Activated naive CD4-positive, alpha-beta T cell treated with anti-CD3 and anti-CD28 coated beads, Interleukin-2, amount 50 U/mL, for 72 hours (primary cell): ENCODE data around the gene MEIOC. TPM values are rescaled to one million over a fixed set of nuclear protein-coding genes. Genes with fewer than 3 reads are reported as not detected.
"Not testable (repeated sequence)": the region's sequence is repeated elsewhere in the genome, so short reads cannot be mapped to it uniquely, and the experiment has no call there.

ENCODE experiments used
- ATAC-seq, 2 donors: fragments of 150-1000 bp; cut with Tn5 transposase; 2 replicates each; pipeline ENCODE4 v1.10.0; 2021; ENCODE audit warnings: mild to moderate bottlenecking in 2 of 2, moderate library complexity in 2 of 2
- DNase-seq, 2 donors: peaks; one replicate each; pipeline ENCODE4 v3.0.0; 2021 to 2022; ENCODE audit warnings: low spot score in 2 of 2
- H3K27ac Mint-ChIP-seq, 2 donors: one replicate each; pipeline ENCODE4 v1.8.0; 2022; ENCODE audit warnings: mild to moderate bottlenecking in 2 of 2, mixed read lengths in 2 of 2
- H3K36me3 Mint-ChIP-seq, 2 donors: one replicate each; pipeline ENCODE4 v1.8.0; 2022; ENCODE audit warnings: mixed read lengths in 2 of 2
- H3K9me3 Mint-ChIP-seq, 2 donors: one replicate each; pipeline ENCODE4 v1.8.0; 2022; ENCODE audit warnings: mixed read lengths in 2 of 2
- total RNA-seq, 2 donors: library from RNA; stranded (reverse); gene quantifications; one replicate each; pipeline ENCODE4 v1.2.3, GENCODE V29; 2022

Gene MEIOC
- under 1 TPM; 0.37 to 0.96 TPM for total RNA-seq

DNA sequence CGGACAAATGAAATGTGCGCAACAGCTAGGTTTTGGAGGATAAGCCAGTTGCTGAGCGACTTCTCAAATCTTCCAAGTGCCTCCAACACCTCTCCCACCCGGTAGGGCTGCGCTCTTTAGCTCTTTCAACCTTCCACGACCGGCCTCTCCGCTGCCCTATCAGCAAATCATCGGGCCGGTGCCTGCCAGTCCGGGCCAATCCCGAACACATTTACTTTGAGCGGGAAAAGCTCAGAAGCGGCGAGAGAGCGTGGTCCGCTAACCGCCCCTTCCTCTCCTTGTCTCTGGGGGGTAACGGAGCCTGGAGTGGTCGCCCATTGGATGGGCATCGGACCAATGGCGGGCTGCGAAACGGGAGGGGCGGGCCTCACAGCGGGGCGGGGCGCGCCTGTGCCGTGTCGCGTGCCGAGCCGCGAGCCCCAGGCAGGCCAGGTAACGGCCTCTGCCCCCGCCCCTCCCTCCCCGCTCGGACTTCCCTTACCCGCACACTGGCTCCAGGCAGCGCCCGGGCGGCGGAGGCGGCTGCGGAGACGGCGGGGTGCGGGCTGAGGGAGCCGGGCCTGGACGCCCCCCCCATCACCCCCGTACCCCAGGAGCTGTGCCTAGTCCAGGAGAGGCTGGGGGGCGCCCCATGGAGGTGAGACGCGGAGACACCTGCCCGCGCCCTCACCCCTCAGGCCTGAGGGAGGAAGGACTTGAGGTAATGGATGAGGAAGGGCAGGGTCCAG, at the start of gene MEIOC:
TSS of gene MEIOC (plus strand) at position 486 of the 728 bp plus-strand sequence. CDS start at position 632, 146 bp downstream.
- Mint-ChIP-seq H3K9me3 (no peaks in the 10 kb centered on the region), H3K36me3 (no peaks in the 10 kb centered on the region), H3K27ac (no peak within 1 kb of the TSS)
- ATAC-seq (peak; percentile 73 to 93), DNase-seq (peak in 1 of 2 donors; percentile 27)

DNA sequence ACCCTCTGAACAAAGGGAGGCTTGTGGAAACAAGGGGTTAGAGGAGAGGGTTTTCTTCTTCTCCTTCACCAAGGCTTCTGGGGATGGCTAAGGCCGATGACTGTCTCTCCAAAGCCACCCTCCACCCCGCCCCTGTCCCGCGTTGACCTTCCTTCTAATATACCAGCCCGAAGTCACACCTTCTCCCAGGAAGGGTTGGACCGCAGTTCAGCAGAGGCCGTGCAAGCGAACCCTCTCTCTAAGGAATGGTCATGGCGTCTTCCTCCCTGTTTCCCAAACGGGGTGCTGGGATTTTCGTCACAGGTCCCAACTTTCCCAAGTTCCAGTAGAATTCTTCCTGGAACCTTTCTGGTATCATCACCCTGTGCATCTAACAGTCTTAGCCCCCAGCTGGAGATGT, 49.6 kb upstream of the MEIOC start:
- Mint-ChIP-seq H3K36me3 (no peaks in the 10 kb centered on the region), H3K9me3 (no peaks in the 10 kb centered on the region), H3K27ac (no peak overlapping the region)

DNA sequence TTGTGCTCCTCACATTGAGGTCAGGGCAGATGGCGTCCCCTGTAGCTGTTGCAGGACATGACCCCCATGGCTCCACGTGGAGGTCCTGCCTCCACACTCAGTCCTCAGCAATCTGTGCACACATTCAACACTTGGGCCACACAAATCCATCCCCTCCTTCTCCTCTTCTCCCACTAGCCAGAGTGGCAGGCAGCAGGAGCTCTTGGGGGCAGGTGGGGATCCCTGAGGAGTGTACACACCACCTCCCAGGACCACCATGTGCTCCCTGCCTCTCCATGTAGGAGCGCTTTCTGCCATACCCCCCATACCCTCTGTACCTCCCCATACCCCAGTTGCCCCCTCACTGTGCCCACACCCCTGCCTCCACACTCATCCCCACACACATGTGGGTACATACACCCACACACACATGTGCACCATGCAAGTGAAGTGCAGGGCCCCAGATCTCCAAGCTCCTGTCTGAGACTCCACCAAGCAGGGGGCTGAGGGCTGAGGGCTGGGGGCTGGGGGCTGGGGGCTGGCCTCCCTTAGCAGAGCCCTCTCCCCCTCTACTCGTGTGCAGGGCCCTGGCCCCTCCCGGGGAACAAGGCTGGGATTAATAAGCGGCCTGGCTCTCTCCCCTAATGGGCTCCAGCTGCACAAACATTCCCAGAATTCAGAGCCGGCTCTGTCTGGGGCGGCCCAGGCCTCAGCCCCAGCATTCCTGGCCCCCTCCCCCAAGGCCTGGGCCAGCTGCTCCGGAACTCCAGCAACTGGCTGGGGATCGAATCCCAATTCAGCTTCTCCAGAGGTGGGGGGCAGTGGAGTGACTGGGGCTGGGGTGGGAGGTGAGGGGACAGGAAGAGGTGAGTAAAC, 48.2 kb upstream of the MEIOC start:
- H3K9me3 Mint-ChIP-seq, result no peaks in the 10 kb centered on the region
- no peak for ATAC-seq
- H3K36me3 Mint-ChIP-seq, result no peaks in the 10 kb centered on the region
- no peak overlapping the region for H3K27ac Mint-ChIP-seq
- no peak for DNase-seq

More for the DNA sequence above, 49.6 kb upstream of the MEIOC start:
- DNase-seq (no peak), ATAC-seq (no peak)

DNA sequence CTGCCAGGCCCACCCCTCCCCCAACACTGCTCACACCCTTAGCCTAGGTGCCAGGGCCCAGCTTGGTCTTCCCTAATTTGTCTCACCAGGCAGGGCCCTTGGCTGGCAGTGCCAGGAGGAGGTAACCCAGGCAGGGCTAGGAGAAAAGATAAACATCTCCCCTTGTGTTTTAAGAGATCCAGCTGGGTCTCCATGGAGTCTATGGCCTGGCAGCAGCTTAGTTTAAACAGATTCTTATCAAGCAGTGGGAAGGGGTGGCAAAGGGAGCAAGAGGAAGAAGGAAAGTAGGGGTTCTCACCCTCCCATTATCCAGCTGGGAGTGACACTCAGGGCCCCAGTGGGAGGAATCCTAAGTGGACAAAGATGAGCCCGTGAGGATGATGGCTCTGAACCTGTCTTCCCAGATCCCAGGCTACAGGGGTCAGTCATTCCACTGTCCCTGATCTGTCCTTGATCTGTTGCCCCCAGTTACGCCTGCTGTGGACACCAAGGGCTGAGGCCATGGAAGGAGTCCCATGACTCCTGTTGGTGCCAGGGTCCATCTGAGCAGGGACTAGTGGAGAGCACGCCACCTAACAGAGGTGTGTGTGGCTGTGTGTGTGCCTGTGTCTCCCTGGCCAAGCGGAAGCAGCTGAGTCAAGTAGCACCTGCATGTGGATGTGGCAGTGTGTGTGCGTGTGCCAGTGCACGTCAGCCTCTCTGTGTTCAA, 47.4 kb upstream of the MEIOC start:
- no peak for DNase-seq
- H3K36me3 Mint-ChIP-seq, result no peaks in the 10 kb centered on the region
- no peaks in the 10 kb centered on the region for H3K9me3 Mint-ChIP-seq
- ATAC-seq, result no peak
- H3K27ac Mint-ChIP-seq, result peak overlapping the region; percentile 22 to 78

DNA sequence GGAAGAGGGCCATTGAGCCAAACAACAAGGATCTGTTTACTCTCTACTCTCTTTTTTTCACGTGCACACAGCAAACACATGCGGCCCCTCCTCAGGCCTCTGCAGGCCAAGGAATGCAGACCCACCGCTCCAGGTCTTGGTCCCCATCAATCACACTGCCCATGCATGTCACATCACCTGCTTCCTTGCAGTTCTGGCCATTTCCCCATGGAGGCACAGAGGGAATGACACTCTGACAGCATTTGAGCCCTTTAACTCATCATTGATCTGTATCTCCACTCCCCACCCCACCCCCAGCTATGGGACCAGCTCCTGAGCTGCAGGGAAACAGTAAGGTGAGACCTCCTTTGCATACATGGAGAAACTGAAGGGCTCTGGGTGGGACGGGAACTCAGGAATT, 45.9 kb upstream of the MEIOC start:
- DNase-seq (no peak), ATAC-seq (no peak)
- H3K27ac Mint-ChIP-seq, result no peak overlapping the region
- H3K9me3 Mint-ChIP-seq, result no peaks in the 10 kb centered on the region
- H3K36me3 Mint-ChIP-seq, result no peaks in the 10 kb centered on the region

DNA sequence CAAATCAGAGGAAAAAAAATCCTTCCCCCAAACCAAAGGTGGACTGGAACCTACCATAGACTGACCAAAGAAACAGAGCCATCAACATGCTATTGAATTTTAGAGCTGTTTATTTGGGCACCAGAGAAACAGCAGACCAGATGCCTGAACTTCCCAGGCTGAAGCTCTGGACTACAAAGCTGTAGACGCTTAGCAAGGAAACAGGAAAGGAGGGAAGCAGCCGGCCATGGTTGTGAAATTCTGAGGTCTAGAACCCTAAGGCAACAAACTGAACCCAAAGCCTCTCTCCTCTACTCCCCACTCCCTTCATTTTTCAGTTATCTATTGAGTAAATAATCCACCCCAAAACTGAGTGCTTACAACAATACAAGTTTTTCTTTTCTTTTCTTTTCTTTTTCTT, 45.4 kb upstream of the MEIOC start:
- Mint-ChIP-seq H3K9me3 (no peaks in the 10 kb centered on the region), H3K36me3 (no peaks in the 10 kb centered on the region), H3K27ac (no peak overlapping the region)
- DNase-seq, result no peak
- no peak for ATAC-seq

DNA sequence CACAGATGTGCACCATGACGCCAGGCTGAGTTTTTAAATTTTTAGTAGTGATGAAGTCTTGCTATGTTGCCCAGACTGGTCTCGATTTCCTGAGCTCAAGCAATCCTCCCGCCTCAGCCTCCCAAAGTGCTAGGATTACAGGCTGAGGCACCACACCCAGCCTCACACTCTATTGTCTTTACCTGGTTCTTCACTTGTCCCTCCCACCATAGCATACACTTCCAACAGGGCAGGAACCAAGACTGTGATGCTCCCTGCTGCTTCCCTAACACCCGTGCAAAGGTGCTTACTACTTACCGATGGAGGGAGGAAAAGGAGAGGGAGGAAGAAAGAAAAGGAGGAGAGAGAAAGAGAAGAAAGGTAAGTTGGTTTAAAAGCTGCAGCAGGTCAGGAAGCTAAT, 41.4 kb upstream of the MEIOC start:
- Mint-ChIP-seq H3K36me3 (no peaks in the 10 kb centered on the region), H3K9me3 (no peaks in the 10 kb centered on the region), H3K27ac (no peak overlapping the region)
- DNase-seq, result no peak
- ATAC-seq, result no peak

DNA sequence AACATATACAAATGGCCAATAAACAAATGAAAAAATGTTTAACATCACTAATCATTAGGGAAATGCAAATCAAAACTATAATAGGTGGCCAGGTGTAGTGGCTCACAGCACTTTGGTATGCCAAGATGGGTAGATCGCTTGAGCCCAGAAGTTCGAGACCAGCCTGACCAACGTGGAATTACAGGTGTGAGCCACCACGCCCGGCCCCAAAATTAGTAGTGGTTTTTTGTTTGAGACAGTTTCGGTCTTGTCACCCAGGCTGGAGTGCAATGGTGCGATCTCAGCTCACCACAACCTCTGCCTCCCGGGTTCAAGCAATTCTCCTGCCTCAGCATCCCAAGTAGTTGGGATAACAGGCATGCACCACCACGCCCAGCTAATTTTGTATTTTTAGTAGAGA, 37.6 kb upstream of the MEIOC start:
- DNase-seq, H3K36me3 Mint-ChIP-seq, ATAC-seq, H3K9me3 Mint-ChIP-seq, H3K27ac Mint-ChIP-seq: not testable (repeated sequence)

DNA sequence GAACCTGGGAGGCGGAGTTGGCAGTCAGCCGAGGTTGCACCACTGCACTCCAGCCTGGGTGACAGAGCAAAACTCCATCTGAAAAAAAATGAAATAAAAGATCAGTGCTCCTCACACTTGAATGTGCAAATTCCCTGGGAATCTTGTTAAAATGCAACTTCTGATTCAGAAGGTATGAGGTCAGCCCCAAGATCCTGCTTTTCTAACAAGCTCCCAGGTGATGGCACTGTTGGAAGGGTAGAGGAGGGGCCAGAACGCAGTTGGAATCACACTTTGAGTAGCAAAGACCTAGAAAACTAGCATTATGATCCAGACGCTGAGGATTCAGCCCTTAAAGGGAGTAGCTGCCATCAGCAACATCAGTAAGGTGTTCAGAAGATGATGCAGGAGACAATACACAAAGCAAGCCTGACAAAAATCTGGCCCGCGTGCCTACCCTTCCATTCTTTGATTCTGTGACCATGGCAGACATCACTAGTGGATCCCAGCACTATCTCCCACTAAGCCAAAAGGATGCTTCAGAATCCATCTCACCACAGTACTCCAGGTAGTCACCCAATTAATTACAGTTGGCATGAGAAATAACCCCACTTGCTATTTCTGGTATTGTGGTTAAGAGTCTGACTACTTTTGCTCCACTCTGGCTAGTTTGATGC, 33.1 kb upstream of the MEIOC start:
- Mint-ChIP-seq H3K36me3 (no peaks in the 10 kb centered on the region), H3K27ac (no peak overlapping the region), H3K9me3 (no peaks in the 10 kb centered on the region)
- DNase-seq (no peak), ATAC-seq (no peak)

DNA sequence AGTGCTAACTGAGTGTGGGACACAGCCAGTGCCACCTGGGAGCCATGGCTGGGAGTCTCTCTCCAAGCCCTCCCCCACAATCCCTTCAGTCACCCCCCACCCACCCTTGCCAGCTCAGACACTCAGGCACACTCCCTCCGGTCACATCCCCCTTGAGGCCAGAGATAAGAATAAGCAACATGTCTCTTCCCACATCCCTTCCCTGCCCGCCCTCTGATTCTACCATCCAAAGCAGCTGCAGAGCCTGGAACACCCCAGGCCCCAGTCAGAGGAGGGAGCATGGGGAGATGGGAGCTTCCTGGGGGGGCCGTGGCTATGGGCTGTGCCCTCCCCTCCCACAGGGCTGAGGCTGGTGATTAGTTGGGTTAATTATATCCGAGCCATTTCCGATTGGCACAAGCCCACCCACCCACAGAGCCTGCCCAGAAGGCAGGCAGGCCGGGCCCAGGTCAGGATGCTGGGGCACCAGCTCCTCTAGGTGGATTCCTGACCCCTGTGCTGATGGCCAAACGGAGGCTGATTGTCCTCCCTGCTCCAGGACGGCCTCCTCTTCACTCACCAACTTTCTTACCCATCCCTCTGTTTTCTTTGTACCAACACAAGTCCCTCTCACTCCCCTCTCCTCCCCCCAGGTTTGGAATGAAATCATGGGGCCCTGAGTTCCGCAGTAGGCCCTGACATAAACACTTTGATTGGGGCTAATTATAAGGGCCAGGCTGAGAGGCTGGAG, 28.6 kb upstream of the MEIOC start:
- Mint-ChIP-seq H3K9me3 (no peaks in the 10 kb centered on the region), H3K36me3 (no peaks in the 10 kb centered on the region), H3K27ac (no peak overlapping the region)
- DNase-seq (no peak), ATAC-seq (no peak)

DNA sequence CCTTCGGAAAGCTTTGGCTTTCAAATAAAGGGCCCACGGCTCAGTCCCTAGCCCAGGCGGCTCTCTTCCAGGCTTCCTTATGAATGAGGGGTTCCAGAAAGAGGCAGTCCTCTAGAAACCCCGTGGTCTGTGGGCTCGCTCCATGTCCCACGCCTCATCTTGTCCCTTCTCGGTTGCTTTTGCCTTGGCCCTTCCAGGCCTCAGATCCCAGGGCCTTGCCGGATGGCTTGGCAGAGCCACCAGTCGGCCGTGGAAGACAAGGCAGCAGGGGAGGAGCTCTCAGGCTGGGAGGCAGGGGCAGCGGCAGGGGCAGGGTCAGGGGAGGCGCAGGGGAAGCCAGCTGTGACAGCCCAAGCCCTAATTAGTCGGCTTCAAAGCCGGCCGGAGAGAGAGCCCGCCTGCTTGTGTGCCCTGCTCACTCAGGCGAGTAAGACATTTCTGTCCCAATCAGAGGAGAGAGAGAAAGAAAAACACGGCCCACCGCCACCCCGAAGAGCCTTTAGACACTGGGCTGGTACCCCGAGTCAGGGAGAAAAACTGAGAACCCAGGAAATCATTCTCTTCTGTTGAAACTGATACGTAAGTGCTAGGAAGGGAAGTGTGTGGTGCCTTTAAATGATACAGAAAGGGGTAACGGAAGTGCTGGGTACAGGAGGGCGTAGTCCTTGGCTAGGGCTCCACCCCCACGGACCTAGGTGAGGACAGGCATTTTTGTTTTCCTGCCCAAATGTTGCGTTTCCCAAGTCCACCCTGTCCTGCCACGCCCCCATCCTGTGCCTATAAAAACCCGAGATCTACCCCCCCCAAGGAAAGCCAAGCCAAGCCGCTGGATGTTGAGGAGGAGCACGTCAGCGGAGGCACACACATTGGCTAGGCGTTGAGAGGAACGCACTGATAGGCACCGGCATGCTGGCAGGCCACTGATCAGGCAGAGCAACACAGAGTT, 27.8 kb upstream of the MEIOC start:
- no peaks in the 10 kb centered on the region for H3K36me3 Mint-ChIP-seq
- ATAC-seq, result no peak
- no peak for DNase-seq
- H3K27ac Mint-ChIP-seq, result peak overlapping the region in 1 of 2 donors; percentile 9
- H3K9me3 Mint-ChIP-seq, result no peaks in the 10 kb centered on the region

DNA sequence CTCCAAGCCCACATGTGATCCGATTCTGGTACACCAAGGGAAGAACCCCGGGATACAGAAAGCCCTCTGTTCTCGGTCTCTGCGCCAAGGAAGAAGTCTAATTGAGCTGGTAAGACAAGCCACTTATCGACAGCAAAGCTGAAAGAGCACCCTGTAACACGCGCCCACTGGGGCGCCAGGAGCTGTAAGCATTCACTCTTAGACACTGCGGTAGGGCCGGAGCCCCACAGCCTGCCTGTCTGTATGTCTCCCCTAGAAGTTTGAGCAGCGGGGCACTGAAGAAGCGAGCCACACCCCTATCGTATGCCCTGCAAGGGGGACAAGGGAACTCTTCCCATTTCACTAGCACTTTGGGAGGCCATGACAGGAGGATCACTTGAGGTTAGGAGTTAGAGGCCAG, 27.0 kb upstream of the MEIOC start:
- no peaks in the 10 kb centered on the region for H3K9me3 Mint-ChIP-seq
- H3K36me3 Mint-ChIP-seq, result no peaks in the 10 kb centered on the region
- H3K27ac Mint-ChIP-seq, result no peak overlapping the region
- DNase-seq (no peak), ATAC-seq (no peak)

DNA sequence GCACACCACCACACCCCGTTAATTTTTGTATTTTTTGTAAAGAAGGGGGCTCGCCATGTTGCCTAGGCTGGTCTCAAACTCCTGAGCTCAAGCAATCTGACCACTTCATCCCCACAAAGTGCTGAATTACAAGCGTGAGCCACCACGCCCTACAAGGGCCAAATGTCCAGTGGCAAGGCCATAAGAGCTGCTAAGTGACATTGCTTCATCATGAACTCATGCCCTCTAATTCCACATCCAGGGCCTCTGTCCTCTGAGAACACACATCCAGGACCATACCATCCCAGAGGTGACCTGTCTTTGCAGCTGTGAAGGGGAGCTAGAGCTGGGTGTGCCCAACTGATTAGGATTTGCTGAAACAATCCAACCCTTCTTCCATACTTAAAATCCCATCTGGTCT, 25.6 kb upstream of the MEIOC start:
- Mint-ChIP-seq H3K27ac (no peak overlapping the region), H3K9me3 (no peaks in the 10 kb centered on the region), H3K36me3 (no peaks in the 10 kb centered on the region)
- no peak for DNase-seq
- ATAC-seq, result no peak

DNA sequence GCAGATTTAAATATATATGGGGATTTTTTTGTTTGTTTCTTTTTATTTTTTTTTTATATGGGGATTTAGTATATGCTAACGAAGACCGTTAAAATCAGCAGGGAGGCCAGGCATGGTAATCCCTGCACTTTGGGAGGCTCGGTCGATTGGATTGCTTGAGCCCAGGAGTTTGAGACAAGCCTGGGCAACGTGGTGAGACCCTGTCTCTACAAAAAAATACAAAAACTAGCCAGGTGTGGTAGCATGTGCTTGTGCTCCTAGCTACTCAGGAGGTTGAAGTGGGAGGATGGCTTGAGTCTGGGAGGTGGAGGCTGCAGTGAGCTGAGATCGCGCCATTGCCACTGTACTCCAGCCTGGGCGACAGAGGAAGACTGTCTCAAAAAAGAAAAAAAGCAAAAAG, 22.3 kb upstream of the MEIOC start:
- H3K36me3 Mint-ChIP-seq, result no peaks in the 10 kb centered on the region
- DNase-seq (no peak), ATAC-seq (no peak)
- no peak overlapping the region for H3K27ac Mint-ChIP-seq
- H3K9me3 Mint-ChIP-seq, result no peaks in the 10 kb centered on the region

DNA sequence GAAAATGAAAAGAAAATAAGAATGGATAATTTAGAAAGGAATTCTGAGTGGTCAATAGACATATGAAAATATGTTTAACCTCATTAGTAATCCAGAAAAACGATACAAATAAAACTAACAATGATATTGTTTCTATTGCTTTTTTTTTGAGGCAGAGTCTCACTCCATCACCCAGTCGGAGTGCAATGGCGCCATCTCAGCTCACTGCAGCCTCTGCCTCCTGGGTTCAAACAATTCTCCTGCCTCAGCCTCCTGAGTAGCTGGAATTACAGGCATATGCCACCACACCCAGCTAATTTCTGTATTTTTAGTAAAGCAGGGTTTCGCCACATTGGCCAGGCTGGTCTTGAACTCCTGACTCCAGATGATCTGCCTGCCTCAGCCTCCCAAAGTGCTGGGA, 21.9 kb upstream of the MEIOC start:
- H3K36me3 Mint-ChIP-seq, H3K27ac Mint-ChIP-seq, H3K9me3 Mint-ChIP-seq, DNase-seq, ATAC-seq: not testable (repeated sequence)
